ENCODE results near the gene HADHA. TPM values are rescaled to one million over a fixed set of nuclear protein-coding genes. Genes with fewer than 3 reads are reported as not detected.

Gene HADHA
- polyA plus RNA-seq, 1 donor (not counting 4 experiments of a cell fraction or from before 2014, with no cell fraction given): 150 TPM

DNA sequence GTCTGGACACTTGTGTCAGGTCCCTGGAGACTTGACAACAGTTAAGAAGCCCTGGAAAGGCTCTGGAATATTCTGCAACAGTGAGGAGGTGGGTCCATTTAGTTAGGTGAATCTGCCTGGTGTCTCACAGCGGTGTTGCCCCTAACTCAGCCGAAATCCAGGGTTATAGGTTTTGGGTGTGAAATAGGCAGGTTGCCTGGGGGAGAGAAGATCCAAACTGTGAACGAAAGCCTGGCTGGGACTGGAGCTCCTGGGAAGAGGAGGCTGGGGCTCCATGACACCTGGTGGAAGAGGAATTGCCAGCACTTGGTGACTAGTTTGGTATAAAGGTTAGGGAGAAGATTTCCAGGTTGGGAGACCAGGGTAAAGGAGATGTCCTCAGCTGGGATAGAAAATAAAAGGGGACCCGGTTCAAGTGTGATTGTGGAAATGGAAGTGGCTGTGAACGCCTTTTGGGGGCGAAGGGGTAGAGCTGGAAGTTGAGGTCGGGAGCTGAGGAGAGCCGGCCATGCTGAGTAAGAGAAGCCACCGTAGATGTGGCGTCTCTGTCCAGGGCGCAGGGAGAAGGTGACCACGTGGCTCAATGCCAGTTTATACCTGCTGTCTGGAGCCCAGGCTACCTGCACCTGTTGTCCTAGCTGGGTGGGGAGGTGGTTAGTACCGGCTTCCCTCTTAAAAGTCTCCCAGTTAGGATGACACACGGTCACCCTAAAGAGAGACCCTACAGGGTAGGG, 74.6 kb downstream of the HADHA start:
- no peak overlapping the region for H3K4me3 ChIP-seq (ENCODE audit: control insufficient read depth in 2 of 3, extremely low read depth in 1 of 3, insufficient read depth in 2 of 3, low read depth in 1 of 3, low read length in 3 of 3)
- H3K9me1 ChIP-seq (ENCODE audit: control insufficient read depth, extremely low read depth, insufficient read depth, low read length): no peaks in the 10 kb centered on the region
- H3K4me2 ChIP-seq (ENCODE audit: control insufficient read depth, extremely low read depth, insufficient read depth, low read depth, low read length): no peak overlapping the region
- no peak overlapping the region for H2AFZ ChIP-seq (ENCODE audit: control insufficient read depth, low read length)
- FAIRE-seq (no peak), DNase-seq (ENCODE audit: low read depth, low spot score) (no peak)
- TF ChIP-seq EZH2 (IDR thresholded peaks at IDR 0.05; ENCODE audit: low read length): no peak
- TF ChIP-seq CTCF (optimal IDR thresholded peaks at IDR 0.05 in 1 of 3, IDR thresholded peaks at IDR 0.05 in 1 of 3, conservative IDR thresholded peaks at IDR 0.05 in 1 of 3; ENCODE audit: extremely low read depth in 1 of 3, insufficient read depth in 2 of 3, low read length in 3 of 3): no peak
- no peaks in the 10 kb centered on the region for H3K36me3 ChIP-seq (ENCODE audit: control insufficient read depth in 2 of 2, extremely low read depth in 1 of 2, insufficient read depth in 2 of 2, low read length in 2 of 2)
- H3K4me1 ChIP-seq (ENCODE audit: control insufficient read depth, extremely low read depth, insufficient read depth, low read length): no peaks in the 10 kb centered on the region
- H3K27ac ChIP-seq (ENCODE audit: control insufficient read depth, insufficient read depth, low read length): no peak overlapping the region
- dilution Hi-C loops (cut with MboI; ENCODE audit: extremely low pct_ligation_motif_present, low sequenced_read_pairs): no loop called here
- no peaks in the 10 kb centered on the region for H3K79me2 ChIP-seq (ENCODE audit: control insufficient read depth, insufficient read depth, low read length)
- H3K9ac ChIP-seq (ENCODE audit: control insufficient read depth, extremely low read depth, insufficient read depth, low read length): no peak overlapping the region
- H4K20me1 ChIP-seq (ENCODE audit: control insufficient read depth, extremely low read depth, insufficient read depth, low read length): no peaks in the 10 kb centered on the region
- no peaks in the 10 kb centered on the region for H3K9me3 ChIP-seq (ENCODE audit: control insufficient read depth, low read depth, low read length)
- H3K27me3 ChIP-seq (ENCODE audit: control insufficient read depth, extremely low read depth, insufficient read depth, low read length): peaks cover 17% of the 10 kb centered on the region

DNA sequence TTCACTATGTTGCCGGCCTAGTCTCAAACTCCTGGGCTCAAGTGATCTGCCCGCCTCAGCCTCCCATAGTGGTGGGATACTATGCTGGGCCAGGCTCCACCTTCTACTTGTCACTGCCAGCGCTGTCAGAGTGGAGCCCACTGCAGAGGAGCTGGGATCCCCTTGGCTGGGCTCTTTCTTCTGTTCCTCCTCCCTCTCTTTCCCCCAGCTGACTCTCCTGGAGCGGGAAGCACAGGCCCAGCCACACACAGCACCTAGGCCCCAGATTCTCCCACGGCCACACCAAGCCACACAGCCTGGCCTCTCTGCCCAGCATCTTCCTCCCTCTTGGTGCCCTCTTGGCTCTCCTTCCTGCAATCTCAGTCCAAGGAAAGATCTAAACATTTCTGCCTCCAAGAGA, 75.2 kb downstream of the HADHA start:
- FAIRE-seq: no peak
- H3K27me3 ChIP-seq (ENCODE audit: control insufficient read depth, extremely low read depth, insufficient read depth, low read length): peaks cover 10% of the 10 kb centered on the region
- no peak for DNase-seq (ENCODE audit: low read depth, low spot score)

More for the DNA sequence above, 75.2 kb downstream of the HADHA start:
- no peaks in the 10 kb centered on the region for H3K4me1 ChIP-seq (ENCODE audit: control insufficient read depth, extremely low read depth, insufficient read depth, low read length)
- no peaks in the 10 kb centered on the region for H3K9me3 ChIP-seq (ENCODE audit: control insufficient read depth, low read depth, low read length)
- no peaks in the 10 kb centered on the region for H3K36me3 ChIP-seq (ENCODE audit: control insufficient read depth in 2 of 2, extremely low read depth in 1 of 2, insufficient read depth in 2 of 2, low read length in 2 of 2)
- no peak for TF ChIP-seq EZH2 (IDR thresholded peaks at IDR 0.05; ENCODE audit: low read length)
- no peak for TF ChIP-seq CTCF (optimal IDR thresholded peaks at IDR 0.05 in 1 of 3, IDR thresholded peaks at IDR 0.05 in 1 of 3, conservative IDR thresholded peaks at IDR 0.05 in 1 of 3; ENCODE audit: extremely low read depth in 1 of 3, insufficient read depth in 2 of 3, low read length in 3 of 3)
- no peak overlapping the region for H3K9ac ChIP-seq (ENCODE audit: control insufficient read depth, extremely low read depth, insufficient read depth, low read length)
- dilution Hi-C loops (cut with MboI; ENCODE audit: extremely low pct_ligation_motif_present, low sequenced_read_pairs): no loop called here
- no peak overlapping the region for H2AFZ ChIP-seq (ENCODE audit: control insufficient read depth, low read length)
- H3K79me2 ChIP-seq (ENCODE audit: control insufficient read depth, insufficient read depth, low read length): no peaks in the 10 kb centered on the region
- H3K9me1 ChIP-seq (ENCODE audit: control insufficient read depth, extremely low read depth, insufficient read depth, low read length): no peaks in the 10 kb centered on the region
- no peaks in the 10 kb centered on the region for H4K20me1 ChIP-seq (ENCODE audit: control insufficient read depth, extremely low read depth, insufficient read depth, low read length)
- H3K4me2 ChIP-seq (ENCODE audit: control insufficient read depth, extremely low read depth, insufficient read depth, low read depth, low read length): no peak overlapping the region
- no peak overlapping the region for H3K27ac ChIP-seq (ENCODE audit: control insufficient read depth, insufficient read depth, low read length)
- H3K4me3 ChIP-seq (ENCODE audit: control insufficient read depth in 2 of 3, extremely low read depth in 1 of 3, insufficient read depth in 2 of 3, low read depth in 1 of 3, low read length in 3 of 3): no peak overlapping the region

All from keratinocyte (primary cell).